B cell (primary cell): ENCODE data around the gene DRAXIN. TPM values are rescaled to one million over a fixed set of nuclear protein-coding genes. Genes with fewer than 3 reads are reported as not detected.

Source experiments
- ATAC-seq: fragments of 200-7000 bp; cut with Tn5 transposase; one replicate; pipeline ENCODE4 v1.10.0; 2021; ENCODE audit warnings: low read depth, mild to moderate bottlenecking, moderate number of reproducible peaks, moderate library complexity
- CTCF ChIA-PET: fragments of 350-600 bp; sonication (Branson Sonifier 250); formaldehyde crosslinking; loops from one replicate; lab custom pipeline; 2021; ENCODE audit warnings: antibody characterized with exemption, inconsistent platforms; lab: Charles Lee
- POLR2A ChIA-PET: fragments of 350-600 bp; sonication (Branson Sonifier 250); formaldehyde crosslinking; loops from one replicate; lab custom pipeline; 2021; ENCODE audit warnings: antibody characterized with exemption; lab: Charles Lee
- DNase-seq: peaks from one replicate; pipeline ENCODE4 v3.0.0; 2013
- H2AFZ ChIP-seq: 2 replicates; pipeline ENCODE4 v1.6.1; 2012; ENCODE audit warnings: mild to moderate bottlenecking, low read depth, low read length; ENCODE audit not compliant: insufficient read depth, poor library complexity, severe bottlenecking
- H3K27ac ChIP-seq, 2 donors: 1 replicate in 1 of 2; 2 replicates in 1 of 2; pipeline ENCODE4 v1.5.1; 2012 to 2013; ENCODE audit warnings: low read length in 2 of 2, mild to moderate bottlenecking in 2 of 2, moderate library complexity in 1 of 2
- H3K27me3 ChIP-seq, 4 experiments: fragments of 200-600 bp in 1 of 4; sonication (generic) in 1 of 4; replicated peaks in 1 of 4; 1 replicate in 2 of 4; 2 replicates in 2 of 4; pipeline versions ENCODE4 v1.6.1 to v1.7.0; 2013 to 2016; ENCODE audit warnings: low read length in 3 of 4, mild to moderate bottlenecking in 2 of 4, mixed read lengths in 1 of 4, moderate library complexity in 1 of 4; ENCODE audit not compliant: insufficient read depth in 4 of 4, control insufficient read depth in 3 of 4; ENCODE audit errors: control extremely low read depth in 1 of 4
- H3K36me3 ChIP-seq, 2 experiments: replicated peaks in 1 of 2; 1 replicate in 1 of 2; 2 replicates in 1 of 2; pipeline versions ENCODE4 v1.6.1 to v1.7.1; 2013; ENCODE audit warnings: low read length in 1 of 2; ENCODE audit not compliant: insufficient read depth in 2 of 2, control insufficient read depth in 1 of 2; ENCODE audit errors: control extremely low read depth in 1 of 2, extremely low read depth in 1 of 2
- H3K4me1 ChIP-seq, 2 donors: fragments of 200-600 bp in 1 of 2; sonication (generic) in 1 of 2; 1 replicate in 1 of 2; 2 replicates in 1 of 2; pipeline versions ENCODE4 v1.5.1 to v1.6.1; 2013 to 2017; ENCODE audit warnings: low read length in 2 of 2; ENCODE audit not compliant: control insufficient read depth in 2 of 2, insufficient read depth in 2 of 2
- H3K4me2 ChIP-seq: replicated peaks from 2 replicates; pipeline ENCODE3; 2012; ENCODE audit warnings: mild to moderate bottlenecking, low read depth, low read length; ENCODE audit not compliant: poor library complexity, severe bottlenecking
- H3K4me3 ChIP-seq, 5 experiments: fragments of 200-600 bp in 1 of 5; sonication (generic) in 1 of 5; 1 replicate in 3 of 5; 2 replicates in 2 of 5; pipeline versions ENCODE4 v1.5.1 to v1.7.0; 2011 to 2016; ENCODE audit warnings: low read length in 4 of 5, mild to moderate bottlenecking in 4 of 5, low read depth in 2 of 5, control low read depth in 1 of 5, moderate library complexity in 1 of 5; ENCODE audit not compliant: insufficient read depth in 1 of 5; ENCODE audit errors: control extremely low read depth in 1 of 5, extremely low read depth in 1 of 5
- H3K79me2 ChIP-seq: fragments of 200-600 bp; sonication (generic); one replicate; pipeline ENCODE4 v1.6.0; 2016; ENCODE audit warnings: low read length; ENCODE audit not compliant: control insufficient read depth, insufficient read depth
- H3K9ac ChIP-seq: fragments of 200-600 bp; sonication (generic); 2 replicates; pipeline ENCODE4 v1.6.1; 2017; ENCODE audit warnings: mild to moderate bottlenecking, low read length, moderate library complexity
- H3K9me3 ChIP-seq, 3 donors: one replicate each; pipeline versions ENCODE4 v1.6.1 to v1.7.1; 2013; ENCODE audit warnings: low read length in 2 of 3; ENCODE audit not compliant: control insufficient read depth in 2 of 3, insufficient read depth in 1 of 3; ENCODE audit errors: control extremely low read depth in 1 of 3
- H4K20me1 ChIP-seq: 2 replicates; pipeline ENCODE4 v1.6.0; 2012; ENCODE audit warnings: mild to moderate bottlenecking, low read length; ENCODE audit not compliant: insufficient read depth, control insufficient read depth, poor library complexity, severe bottlenecking
- H3K27ac Mint-ChIP-seq: one replicate; pipeline ENCODE4 v1.8.0; 2021; ENCODE audit warnings: mixed read lengths
- H3K27me3 Mint-ChIP-seq: one replicate; pipeline ENCODE4 v1.8.0; 2021; ENCODE audit warnings: mixed read lengths
- H3K4me1 Mint-ChIP-seq: one replicate; pipeline ENCODE4 v1.8.0; 2021; ENCODE audit warnings: mixed read lengths
- H3K4me3 Mint-ChIP-seq: one replicate; pipeline ENCODE4 v1.8.0; 2021; ENCODE audit warnings: mixed read lengths
- H3K9me3 Mint-ChIP-seq: one replicate; pipeline ENCODE4 v1.8.0; 2022; ENCODE audit warnings: mixed read lengths; ENCODE audit not compliant: insufficient read depth
- EZH2 ChIP-seq: IDR thresholded peaks from 2 replicates; pipeline ENCODE4 v1.6.1; 2012; ENCODE audit warnings: borderline replicate concordance, low read depth, mild to moderate bottlenecking, moderate library complexity, low read length; ENCODE audit not compliant: insufficient read depth, poor library complexity, severe bottlenecking
- WGBS: methylation state at CpG from one replicate; pipeline ENCODE4 v1.1.5; 2013; ENCODE audit warnings: missing lambda C conversion rate; ENCODE audit not compliant: insufficient coverage; 5-methylcytosine and 5-hydroxymethylcytosine counted together
- intact Hi-C: fragments of 100-400 bp; cut with micrococcal nuclease; formaldehyde crosslinking; loops from one replicate; pipeline ENCODE4 v1.10.0; 2022
- polyA plus RNA-seq: library from polyadenylated mRNA; depleted of rRNA; stranded (reverse); fragments of >200 nt; gene quantifications from 2 replicates; pipeline ENCODE4 v1.2.3, GENCODE V29; 2012
- total RNA-seq, 2 donors: library from RNA; stranded (reverse); fragments of 120-200 nt in 1 of 2; gene quantifications; 1 replicate in 1 of 2; 2 replicates in 1 of 2; pipeline versions ENCODE4 v1.2.3 to v1.2.4, GENCODE V29; 2013 to 2022
- TF ChIP-seq, protein P1 (sequence below): fragments of 200-600 bp; IDR thresholded peaks from one replicate; pipeline ENCODE4 v1.8.0; 2022; ENCODE audit warnings: antibody characterized with exemption, mild to moderate bottlenecking

The DRAXIN gene
- total and polyA plus RNA-seq, 2 donors (not counting 1 experiment from before 2014, with no cell fraction given) = 0.21 to 0.30 TPM

- DNase-seq (no peak), ATAC-seq (no peak)
- ChIA-PET POLR2A (no interaction called here), CTCF (no interaction called here)
- Histone ChIP-seq H3K4me2 (no peak overlapping the region), H3K36me3 (no peaks in the 10 kb centered on the region), H3K9me3 (no peaks in the 10 kb centered on the region), H3K27me3 (peaks cover 0 to 3% (median 0%) of the 10 kb centered on the region in 4 experiments), H3K4me3 (no peak overlapping the region), H3K4me1 (no peaks in the 10 kb centered on the region), H2AFZ (no peak overlapping the region), H4K20me1 (no peaks in the 10 kb centered on the region), H3K27ac (no peak overlapping the region), H3K79me2 (no peaks in the 10 kb centered on the region), H3K9ac (no peak overlapping the region)
- H3K27ac Mint-ChIP-seq = no peak overlapping the region
- H3K4me3 Mint-ChIP-seq = no peak overlapping the region
- no peaks in the 10 kb centered on the region for H3K9me3 Mint-ChIP-seq
- peaks cover 3% of the 10 kb centered on the region for H3K4me1 Mint-ChIP-seq
- TF ChIP-seq, protein P1, sequence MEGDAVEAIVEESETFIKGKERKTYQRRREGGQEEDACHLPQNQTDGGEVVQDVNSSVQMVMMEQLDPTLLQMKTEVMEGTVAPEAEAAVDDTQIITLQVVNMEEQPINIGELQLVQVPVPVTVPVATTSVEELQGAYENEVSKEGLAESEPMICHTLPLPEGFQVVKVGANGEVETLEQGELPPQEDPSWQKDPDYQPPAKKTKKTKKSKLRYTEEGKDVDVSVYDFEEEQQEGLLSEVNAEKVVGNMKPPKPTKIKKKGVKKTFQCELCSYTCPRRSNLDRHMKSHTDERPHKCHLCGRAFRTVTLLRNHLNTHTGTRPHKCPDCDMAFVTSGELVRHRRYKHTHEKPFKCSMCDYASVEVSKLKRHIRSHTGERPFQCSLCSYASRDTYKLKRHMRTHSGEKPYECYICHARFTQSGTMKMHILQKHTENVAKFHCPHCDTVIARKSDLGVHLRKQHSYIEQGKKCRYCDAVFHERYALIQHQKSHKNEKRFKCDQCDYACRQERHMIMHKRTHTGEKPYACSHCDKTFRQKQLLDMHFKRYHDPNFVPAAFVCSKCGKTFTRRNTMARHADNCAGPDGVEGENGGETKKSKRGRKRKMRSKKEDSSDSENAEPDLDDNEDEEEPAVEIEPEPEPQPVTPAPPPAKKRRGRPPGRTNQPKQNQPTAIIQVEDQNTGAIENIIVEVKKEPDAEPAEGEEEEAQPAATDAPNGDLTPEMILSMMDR = no peak
- TF ChIP-seq EZH2 = no peak
- intact Hi-C loops = no loop called here
- no peaks in the 10 kb centered on the region for H3K27me3 Mint-ChIP-seq
- WGBS = 85% methylated on average over 14 of the region's 16 CpGs
Measured at GRCh38 chr1:11767922-11768704, 76.6 kb downstream of the DRAXIN start.

GRCh38 chr1:11768821-11769220, 77.3 kb downstream of the DRAXIN start:
- Histone ChIP-seq H3K4me1 (no peaks in the 10 kb centered on the region), H4K20me1 (no peaks in the 10 kb centered on the region), H3K79me2 (no peaks in the 10 kb centered on the region), H3K27ac (no peak overlapping the region), H3K4me2 (no peak overlapping the region), H3K27me3 (no peaks in the 10 kb centered on the region), H3K4me3 (no peak overlapping the region), H3K36me3 (no peaks in the 10 kb centered on the region), H3K9me3 (no peaks in the 10 kb centered on the region), H3K9ac (no peak overlapping the region), H2AFZ (no peak overlapping the region)
- ChIA-PET POLR2A (no interaction called here), CTCF (interaction anchor here (1.2 kb wide), 1 partner anchor 46 kb away, joined by 3 read pairs; no protein-coding TSS in a partner anchor)
- Mint-ChIP-seq H3K4me3 (no peak overlapping the region), H3K27ac (no peak overlapping the region), H3K4me1 (peaks cover 3% of the 10 kb centered on the region), H3K27me3 (no peaks in the 10 kb centered on the region), H3K9me3 (no peaks in the 10 kb centered on the region)
- TF ChIP-seq EZH2 = no peak
- TF ChIP-seq, protein P1 = no peak
- 90% methylated on average over 2 of the region's 4 CpGs for WGBS
- ATAC-seq (no peak), DNase-seq (no peak)
- intact Hi-C loops = no loop called here
